Testis (tissue), 2 donors: ENCODE measurements around the gene BABAM2.

Source experiments
- POLR2A ChIP-seq: fragments of 450-650 bp; IDR thresholded peaks from one replicate; pipeline ENCODE4 v1.6.1; 2017; ENCODE audit warnings: antibody characterized with exemption, mild to moderate bottlenecking, moderate library complexity
- TF ChIP-seq, protein P1 (sequence below), 3 experiments: fragments of 450-650 bp in 2 of 3; fragments of 200-600 bp in 1 of 3; sonication (generic) in 1 of 3; IDR thresholded peaks; one replicate each; pipeline ENCODE4 v1.5.1; 2016 to 2019; ENCODE audit warnings: antibody characterized with exemption in 3 of 3, mild to moderate bottlenecking in 2 of 3, moderate library complexity in 1 of 3

DNA sequence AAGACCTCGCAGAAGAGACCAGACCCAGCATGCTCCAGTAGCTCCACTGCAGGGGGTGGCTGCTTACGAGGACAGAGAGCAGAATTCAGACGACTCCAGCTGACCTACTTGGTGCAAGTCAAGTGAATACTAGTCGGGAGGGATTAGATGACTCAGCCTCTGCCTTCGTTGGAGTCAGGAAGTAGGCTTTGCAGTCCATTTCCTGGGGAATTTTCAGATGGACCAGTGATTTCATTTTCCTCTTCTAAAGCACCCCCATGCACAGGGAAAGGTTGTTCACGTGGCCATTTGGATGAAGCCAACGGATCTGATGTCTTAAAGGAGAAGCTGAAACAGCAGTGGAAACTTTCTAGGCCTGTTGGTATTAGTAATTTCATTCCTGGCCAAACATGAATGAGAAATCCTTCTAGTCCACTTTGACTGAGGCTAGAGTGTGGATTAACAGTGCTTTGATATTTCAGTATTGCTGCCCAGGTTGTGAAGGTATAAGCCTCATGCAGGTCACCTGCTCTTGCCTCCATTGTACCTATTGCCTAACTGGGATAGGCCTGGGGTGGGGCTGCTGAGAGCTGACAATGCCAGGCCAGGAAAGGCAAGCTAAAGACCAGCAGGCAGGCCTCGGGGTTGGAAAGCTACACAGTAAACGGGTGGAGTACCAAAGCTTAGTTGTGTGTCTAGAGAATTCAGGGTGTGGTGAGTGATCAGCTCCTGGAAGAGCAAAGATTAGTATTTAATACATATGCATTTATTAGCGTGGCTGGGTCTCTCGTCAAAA lies 384.6 kb downstream of the BABAM2 start:
- TF ChIP-seq POLR2A = no peak
- TF ChIP-seq, protein P1, sequence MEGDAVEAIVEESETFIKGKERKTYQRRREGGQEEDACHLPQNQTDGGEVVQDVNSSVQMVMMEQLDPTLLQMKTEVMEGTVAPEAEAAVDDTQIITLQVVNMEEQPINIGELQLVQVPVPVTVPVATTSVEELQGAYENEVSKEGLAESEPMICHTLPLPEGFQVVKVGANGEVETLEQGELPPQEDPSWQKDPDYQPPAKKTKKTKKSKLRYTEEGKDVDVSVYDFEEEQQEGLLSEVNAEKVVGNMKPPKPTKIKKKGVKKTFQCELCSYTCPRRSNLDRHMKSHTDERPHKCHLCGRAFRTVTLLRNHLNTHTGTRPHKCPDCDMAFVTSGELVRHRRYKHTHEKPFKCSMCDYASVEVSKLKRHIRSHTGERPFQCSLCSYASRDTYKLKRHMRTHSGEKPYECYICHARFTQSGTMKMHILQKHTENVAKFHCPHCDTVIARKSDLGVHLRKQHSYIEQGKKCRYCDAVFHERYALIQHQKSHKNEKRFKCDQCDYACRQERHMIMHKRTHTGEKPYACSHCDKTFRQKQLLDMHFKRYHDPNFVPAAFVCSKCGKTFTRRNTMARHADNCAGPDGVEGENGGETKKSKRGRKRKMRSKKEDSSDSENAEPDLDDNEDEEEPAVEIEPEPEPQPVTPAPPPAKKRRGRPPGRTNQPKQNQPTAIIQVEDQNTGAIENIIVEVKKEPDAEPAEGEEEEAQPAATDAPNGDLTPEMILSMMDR (IDR thresholded peaks at IDR 0.05) = no peak
